GM23248 (cell line): Measurements from ENCODE around the gene RNF225.

Source experiments
- EZH2 ChIP-seq: fragments of 200-600 bp; sonication (generic); IDR thresholded peaks from 2 replicates; pipeline ENCODE4 v1.6.1; 2018; ENCODE audit warnings: antibody characterized with exemption, mild to moderate bottlenecking; ENCODE audit not compliant: insufficient read depth, poor library complexity, severe bottlenecking
- EZH2phosphoT487 ChIP-seq: fragments of 200-600 bp; sonication (generic); IDR thresholded peaks from 2 replicates; pipeline ENCODE4 v1.6.1; 2018; ENCODE audit warnings: antibody characterized with exemption, moderate library complexity, mild to moderate bottlenecking, low read depth; ENCODE audit not compliant: insufficient read depth

DNA sequence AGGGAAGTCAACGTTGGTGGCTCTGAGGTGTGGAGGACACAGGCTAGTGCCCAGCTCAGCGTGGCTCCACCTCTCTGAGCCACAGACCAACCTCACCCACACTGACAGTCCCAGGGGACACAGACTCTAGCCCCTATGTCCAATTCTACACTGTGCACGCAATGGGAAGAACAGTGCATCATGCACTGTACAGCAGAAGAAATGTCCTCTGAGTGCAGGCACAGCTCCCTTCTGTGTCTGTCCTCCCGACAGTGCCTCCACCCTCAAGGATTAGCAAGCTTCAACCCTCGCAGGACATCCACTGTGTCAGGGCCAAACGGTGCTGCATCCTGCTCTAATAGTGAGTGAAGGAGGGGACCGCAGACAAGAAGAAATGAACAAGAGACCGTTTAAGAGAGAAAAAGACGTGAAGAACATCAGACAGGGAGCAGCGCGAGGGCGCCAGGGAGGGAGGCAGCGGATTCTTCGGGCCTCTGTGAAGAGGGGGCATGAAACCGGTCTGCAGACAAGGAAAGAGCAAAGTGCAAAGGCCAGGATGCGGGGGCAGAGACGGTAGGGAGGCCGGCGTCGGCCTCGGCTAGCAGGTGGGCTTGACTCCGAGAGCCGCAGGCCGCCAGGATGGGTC, 15.3 kb upstream of the RNF225 start:
- TF ChIP-seq EZH2, result no peak
- TF ChIP-seq EZH2phosphoT487, result no peak
